ENCODE data around the gene IRS2. TPM values are rescaled to one million over a fixed set of nuclear protein-coding genes. Genes with fewer than 3 reads are reported as not detected.

Gene IRS2
- total and polyA plus RNA-seq, 2 donors, result 1.4 to 9.1 TPM

GRCh38 chr13:109755997-109756396 lies 30.4 kb downstream of the IRS2 start:
- no peak for DNase-seq (ENCODE audit: low read depth in 6 of 9, low spot score in 9 of 9)
- no peaks in the 10 kb centered on the region for H3K27me3 ChIP-seq (ENCODE audit: control insufficient read depth in 2 of 2, insufficient read depth in 1 of 2, low read length in 1 of 2)
- H3K27ac ChIP-seq (ENCODE audit: low read depth in 1 of 2, low read length in 1 of 2), result no peak overlapping the region
- no peak overlapping the region for H3K4me3 ChIP-seq (ENCODE audit: low read length in 2 of 2)
- H3K36me3 ChIP-seq (ENCODE audit: control insufficient read depth in 2 of 2, insufficient read depth in 2 of 2, low read length in 1 of 2), result peaks cover 6 to 11% of the 10 kb centered on the region in 2 donors
- H3K4me1 ChIP-seq (ENCODE audit: control insufficient read depth in 2 of 2, insufficient read depth in 2 of 2, low read length in 2 of 2), result peaks cover 0 to 7% of the 10 kb centered on the region in 2 donors
- H3K9me3 ChIP-seq (ENCODE audit: control insufficient read depth in 2 of 2, insufficient read depth in 1 of 2, low read length in 1 of 2), result no peaks in the 10 kb centered on the region
- WGBS, result 97% methylated on average over 4 of the region's 4 CpGs

- 98% methylated on average over 13 of the region's 13 CpGs for WGBS
- Histone ChIP-seq H3K27ac (ENCODE audit: low read depth in 1 of 2, low read length in 1 of 2) (no peak overlapping the region), H3K4me3 (ENCODE audit: low read length in 2 of 2) (no peak overlapping the region), H3K4me1 (ENCODE audit: control insufficient read depth in 2 of 2, insufficient read depth in 2 of 2, low read length in 2 of 2) (peaks cover 0 to 7% of the 10 kb centered on the region in 2 donors), H3K36me3 (ENCODE audit: control insufficient read depth in 2 of 2, insufficient read depth in 2 of 2, low read length in 1 of 2) (peaks cover 6 to 11% of the 10 kb centered on the region in 2 donors), H3K9me3 (ENCODE audit: control insufficient read depth in 2 of 2, insufficient read depth in 1 of 2, low read length in 1 of 2) (no peaks in the 10 kb centered on the region), H3K27me3 (ENCODE audit: control insufficient read depth in 2 of 2, insufficient read depth in 1 of 2, low read length in 1 of 2) (no peaks in the 10 kb centered on the region)
- DNase-seq (ENCODE audit: low read depth in 6 of 9, low spot score in 9 of 9), result no peak
These were observed 30.8 kb downstream of the IRS2 start for GRCh38 chr13:109755551-109755950.

- H3K4me3 ChIP-seq (ENCODE audit: low read length in 2 of 2), result no peak overlapping the region
- no peak overlapping the region for H3K27ac ChIP-seq (ENCODE audit: low read depth in 1 of 2, low read length in 1 of 2)
- no peaks in the 10 kb centered on the region for H3K27me3 ChIP-seq (ENCODE audit: control insufficient read depth in 2 of 2, insufficient read depth in 1 of 2, low read length in 1 of 2)
- H3K9me3 ChIP-seq (ENCODE audit: control insufficient read depth in 2 of 2, insufficient read depth in 1 of 2, low read length in 1 of 2), result no peaks in the 10 kb centered on the region
- DNase-seq (ENCODE audit: low read depth in 6 of 9, low spot score in 9 of 9), result no peak
- peaks cover 6 to 11% of the 10 kb centered on the region in 2 donors for H3K36me3 ChIP-seq (ENCODE audit: control insufficient read depth in 2 of 2, insufficient read depth in 2 of 2, low read length in 1 of 2)
- no peaks in the 10 kb centered on the region for H3K4me1 ChIP-seq (ENCODE audit: control insufficient read depth in 2 of 2, insufficient read depth in 2 of 2, low read length in 2 of 2)
- WGBS, result 88% methylated on average over 4 of the region's 4 CpGs
These were observed 34.9 kb downstream of the IRS2 start for GRCh38 chr13:109751477-109751876.

- Histone ChIP-seq H3K4me3 (ENCODE audit: low read length in 2 of 2) (no peak overlapping the region), H3K9me3 (ENCODE audit: control insufficient read depth in 2 of 2, insufficient read depth in 1 of 2, low read length in 1 of 2) (no peaks in the 10 kb centered on the region), H3K4me1 (ENCODE audit: control insufficient read depth in 2 of 2, insufficient read depth in 2 of 2, low read length in 2 of 2) (no peaks in the 10 kb centered on the region), H3K36me3 (ENCODE audit: control insufficient read depth in 2 of 2, insufficient read depth in 2 of 2, low read length in 1 of 2) (peaks cover under 1 to 2% of the 10 kb centered on the region in 2 donors), H3K27me3 (ENCODE audit: control insufficient read depth in 2 of 2, insufficient read depth in 1 of 2, low read length in 1 of 2) (no peaks in the 10 kb centered on the region), H3K27ac (ENCODE audit: low read depth in 1 of 2, low read length in 1 of 2) (no peak overlapping the region)
- DNase-seq (ENCODE audit: low read depth in 6 of 9, low spot score in 9 of 9), result no peak
- WGBS, result 96% methylated on average over 4 of the region's 4 CpGs
These were observed 36.1 kb downstream of the IRS2 start for GRCh38 chr13:109750221-109750775.

GRCh38 chr13:109749365-109749764 lies 37.0 kb downstream of the IRS2 start:
- DNase-seq (ENCODE audit: low read depth in 6 of 9, low spot score in 9 of 9), result no peak
- Histone ChIP-seq H3K27ac (ENCODE audit: low read depth in 1 of 2, low read length in 1 of 2) (no peak overlapping the region), H3K4me1 (ENCODE audit: control insufficient read depth in 2 of 2, insufficient read depth in 2 of 2, low read length in 2 of 2) (no peaks in the 10 kb centered on the region), H3K4me3 (ENCODE audit: low read length in 2 of 2) (no peak overlapping the region), H3K36me3 (ENCODE audit: control insufficient read depth in 2 of 2, insufficient read depth in 2 of 2, low read length in 1 of 2) (peaks cover 0 to 2% of the 10 kb centered on the region in 2 donors), H3K27me3 (ENCODE audit: control insufficient read depth in 2 of 2, insufficient read depth in 1 of 2, low read length in 1 of 2) (no peaks in the 10 kb centered on the region), H3K9me3 (ENCODE audit: control insufficient read depth in 2 of 2, insufficient read depth in 1 of 2, low read length in 1 of 2) (no peaks in the 10 kb centered on the region)
- 94% methylated on average over 5 of the region's 5 CpGs for WGBS

GRCh38 chr13:109748677-109749076 lies 37.7 kb downstream of the IRS2 start:
- peaks cover 0 to 2% of the 10 kb centered on the region in 2 donors for H3K36me3 ChIP-seq (ENCODE audit: control insufficient read depth in 2 of 2, insufficient read depth in 2 of 2, low read length in 1 of 2)
- 74% methylated on average over 2 of the region's 2 CpGs for WGBS

GRCh38 chr13:109747524-109747923 lies 38.9 kb downstream of the IRS2 start:
- Histone ChIP-seq H3K36me3 (ENCODE audit: control insufficient read depth in 2 of 2, insufficient read depth in 2 of 2, low read length in 1 of 2) (no peaks in the 10 kb centered on the region), H3K9me3 (ENCODE audit: control insufficient read depth in 2 of 2, insufficient read depth in 1 of 2, low read length in 1 of 2) (no peaks in the 10 kb centered on the region), H3K27me3 (ENCODE audit: control insufficient read depth in 2 of 2, insufficient read depth in 1 of 2, low read length in 1 of 2) (no peaks in the 10 kb centered on the region), H3K4me1 (ENCODE audit: control insufficient read depth in 2 of 2, insufficient read depth in 2 of 2, low read length in 2 of 2) (peaks cover 0 to 7% of the 10 kb centered on the region in 2 donors), H3K27ac (ENCODE audit: low read depth in 1 of 2, low read length in 1 of 2) (no peak overlapping the region), H3K4me3 (ENCODE audit: low read length in 2 of 2) (no peak overlapping the region)
- 84% methylated on average over 3 of the region's 3 CpGs for WGBS
- DNase-seq (ENCODE audit: low read depth in 6 of 9, low spot score in 9 of 9), result no peak

More at GRCh38 chr13:109748677-109749076, 37.7 kb downstream of the IRS2 start:
- Histone ChIP-seq H3K4me1 (ENCODE audit: control insufficient read depth in 2 of 2, insufficient read depth in 2 of 2, low read length in 2 of 2) (peaks cover 0 to 5% of the 10 kb centered on the region in 2 donors), H3K27ac (ENCODE audit: low read depth in 1 of 2, low read length in 1 of 2) (no peak overlapping the region), H3K27me3 (ENCODE audit: control insufficient read depth in 2 of 2, insufficient read depth in 1 of 2, low read length in 1 of 2) (no peaks in the 10 kb centered on the region), H3K4me3 (ENCODE audit: low read length in 2 of 2) (no peak overlapping the region), H3K9me3 (ENCODE audit: control insufficient read depth in 2 of 2, insufficient read depth in 1 of 2, low read length in 1 of 2) (no peaks in the 10 kb centered on the region)
- DNase-seq (ENCODE audit: low read depth in 6 of 9, low spot score in 9 of 9), result no peak

- Histone ChIP-seq H3K27me3 (ENCODE audit: control insufficient read depth in 2 of 2, insufficient read depth in 1 of 2, low read length in 1 of 2) (no peaks in the 10 kb centered on the region), H3K4me1 (ENCODE audit: control insufficient read depth in 2 of 2, insufficient read depth in 2 of 2, low read length in 2 of 2) (peaks cover 0 to 7% of the 10 kb centered on the region in 2 donors), H3K4me3 (ENCODE audit: low read length in 2 of 2) (no peak overlapping the region), H3K36me3 (ENCODE audit: control insufficient read depth in 2 of 2, insufficient read depth in 2 of 2, low read length in 1 of 2) (no peaks in the 10 kb centered on the region), H3K27ac (ENCODE audit: low read depth in 1 of 2, low read length in 1 of 2) (no peak overlapping the region), H3K9me3 (ENCODE audit: control insufficient read depth in 2 of 2, insufficient read depth in 1 of 2, low read length in 1 of 2) (no peaks in the 10 kb centered on the region)
- DNase-seq (ENCODE audit: low read depth in 6 of 9, low spot score in 9 of 9), result no peak
- WGBS, result 96% methylated on average over 10 of the region's 10 CpGs
These were observed 40.0 kb downstream of the IRS2 start for GRCh38 chr13:109746364-109746763.

- Histone ChIP-seq H3K36me3 (ENCODE audit: control insufficient read depth in 2 of 2, insufficient read depth in 2 of 2, low read length in 1 of 2) (no peaks in the 10 kb centered on the region), H3K4me1 (ENCODE audit: control insufficient read depth in 2 of 2, insufficient read depth in 2 of 2, low read length in 2 of 2) (peaks cover 0 to 7% of the 10 kb centered on the region in 2 donors), H3K4me3 (ENCODE audit: low read length in 2 of 2) (no peak overlapping the region), H3K27ac (ENCODE audit: low read depth in 1 of 2, low read length in 1 of 2) (no peak overlapping the region), H3K9me3 (ENCODE audit: control insufficient read depth in 2 of 2, insufficient read depth in 1 of 2, low read length in 1 of 2) (no peaks in the 10 kb centered on the region), H3K27me3 (ENCODE audit: control insufficient read depth in 2 of 2, insufficient read depth in 1 of 2, low read length in 1 of 2) (no peaks in the 10 kb centered on the region)
- WGBS, result 96% methylated on average over 15 of the region's 15 CpGs
- DNase-seq (ENCODE audit: low read depth in 6 of 9, low spot score in 9 of 9), result no peak
These were observed 40.7 kb downstream of the IRS2 start for GRCh38 chr13:109745702-109746101.
